ENCODE data around the gene CCDC149.

CCDC149 gene

DNA sequence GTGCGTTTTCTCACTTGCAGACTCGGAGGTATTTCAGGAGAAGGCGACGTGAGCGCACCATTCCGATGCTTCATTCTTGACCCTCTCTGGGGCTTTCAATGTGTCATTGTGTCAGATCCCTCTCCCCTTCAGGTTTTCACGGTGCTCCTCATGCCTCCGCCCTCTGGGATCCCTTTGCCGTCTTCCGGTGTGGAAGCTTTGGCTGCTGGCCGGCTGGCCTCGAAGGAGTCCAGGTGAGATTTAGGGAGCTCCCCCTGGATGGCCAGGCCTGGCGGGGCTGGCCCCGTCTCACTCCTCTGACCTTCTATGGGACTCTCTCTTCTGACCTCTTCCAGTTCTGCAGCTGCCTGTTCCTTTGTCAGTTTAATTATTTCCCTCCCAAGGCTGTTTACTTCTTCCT lies 104.6 kb downstream of the CCDC149 start:
- H3K4me3 ChIP-seq (ENCODE audit: low read length) = no peak overlapping the region
- TF ChIP-seq, protein P1, sequence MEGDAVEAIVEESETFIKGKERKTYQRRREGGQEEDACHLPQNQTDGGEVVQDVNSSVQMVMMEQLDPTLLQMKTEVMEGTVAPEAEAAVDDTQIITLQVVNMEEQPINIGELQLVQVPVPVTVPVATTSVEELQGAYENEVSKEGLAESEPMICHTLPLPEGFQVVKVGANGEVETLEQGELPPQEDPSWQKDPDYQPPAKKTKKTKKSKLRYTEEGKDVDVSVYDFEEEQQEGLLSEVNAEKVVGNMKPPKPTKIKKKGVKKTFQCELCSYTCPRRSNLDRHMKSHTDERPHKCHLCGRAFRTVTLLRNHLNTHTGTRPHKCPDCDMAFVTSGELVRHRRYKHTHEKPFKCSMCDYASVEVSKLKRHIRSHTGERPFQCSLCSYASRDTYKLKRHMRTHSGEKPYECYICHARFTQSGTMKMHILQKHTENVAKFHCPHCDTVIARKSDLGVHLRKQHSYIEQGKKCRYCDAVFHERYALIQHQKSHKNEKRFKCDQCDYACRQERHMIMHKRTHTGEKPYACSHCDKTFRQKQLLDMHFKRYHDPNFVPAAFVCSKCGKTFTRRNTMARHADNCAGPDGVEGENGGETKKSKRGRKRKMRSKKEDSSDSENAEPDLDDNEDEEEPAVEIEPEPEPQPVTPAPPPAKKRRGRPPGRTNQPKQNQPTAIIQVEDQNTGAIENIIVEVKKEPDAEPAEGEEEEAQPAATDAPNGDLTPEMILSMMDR (conservative IDR thresholded peaks at IDR 0.05; ENCODE audit: low read length) = no peak
- no peak for DNase-seq (ENCODE audit: low read depth)

DNA sequence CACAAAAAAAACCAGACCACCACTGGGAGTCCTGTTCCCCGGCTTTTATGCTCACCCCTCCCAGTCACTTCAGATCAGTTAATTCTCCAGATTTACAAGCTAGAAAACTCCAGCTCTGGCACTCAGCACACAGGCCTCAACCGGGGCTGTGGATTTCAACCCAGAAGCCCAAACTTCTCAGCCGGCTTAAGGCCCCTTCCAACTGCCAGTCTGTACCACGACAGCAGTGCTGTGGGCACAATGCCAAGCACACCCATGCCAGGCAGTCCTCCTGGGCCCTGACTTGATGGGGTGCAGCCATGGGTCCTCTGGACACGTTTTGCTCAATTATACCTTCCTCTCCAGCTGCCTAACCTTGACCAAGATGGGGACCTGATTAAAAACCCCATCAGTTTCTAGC lies 105.2 kb downstream of the CCDC149 start:
- no peak for DNase-seq (ENCODE audit: low read depth)
- H3K4me3 ChIP-seq (ENCODE audit: low read length) = no peak overlapping the region
- TF ChIP-seq, protein P1 (conservative IDR thresholded peaks at IDR 0.05; ENCODE audit: low read length) = no peak

DNA sequence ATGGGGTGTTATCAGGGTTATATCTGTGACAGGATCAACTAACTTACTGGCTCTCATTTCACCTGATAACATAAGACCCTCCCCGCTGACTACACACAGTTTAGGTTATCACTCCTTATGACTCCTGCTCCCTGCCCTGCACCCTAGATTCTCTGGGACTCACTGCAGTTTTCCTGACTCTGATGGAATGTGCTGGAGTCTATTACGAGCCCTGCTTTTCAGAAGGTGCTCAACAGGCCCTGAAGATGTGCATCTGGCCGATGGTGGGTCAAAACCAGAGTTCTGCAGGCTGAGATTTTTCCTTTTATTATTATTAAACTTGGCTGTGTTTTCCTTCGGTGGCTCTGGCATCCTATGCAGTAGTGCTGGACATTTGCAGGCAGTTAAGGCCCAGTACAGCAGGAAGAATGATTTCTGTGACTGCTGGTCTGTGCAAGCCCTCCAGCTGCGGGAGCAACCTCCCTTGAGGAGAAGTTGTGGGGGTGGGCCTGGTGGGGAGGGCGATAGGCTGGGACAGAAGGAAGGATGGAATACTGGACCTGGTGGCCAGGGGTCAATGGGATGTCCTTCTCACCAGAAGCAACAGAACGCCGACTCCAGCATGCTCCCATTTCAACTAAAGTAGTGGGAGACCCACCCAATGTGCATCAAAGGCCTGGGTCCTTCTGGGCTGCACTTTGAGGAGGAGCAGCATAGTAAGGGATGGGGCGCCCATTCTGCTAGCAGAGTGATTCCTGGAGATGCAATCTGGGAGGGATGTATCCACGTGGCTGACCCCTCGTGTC lies 106.4 kb downstream of the CCDC149 start:
- no peak overlapping the region for H3K4me3 ChIP-seq (ENCODE audit: low read length)
- TF ChIP-seq, protein P1 (conservative IDR thresholded peaks at IDR 0.05; ENCODE audit: low read length) = no peak
- no peak for DNase-seq (ENCODE audit: low read depth)

DNA sequence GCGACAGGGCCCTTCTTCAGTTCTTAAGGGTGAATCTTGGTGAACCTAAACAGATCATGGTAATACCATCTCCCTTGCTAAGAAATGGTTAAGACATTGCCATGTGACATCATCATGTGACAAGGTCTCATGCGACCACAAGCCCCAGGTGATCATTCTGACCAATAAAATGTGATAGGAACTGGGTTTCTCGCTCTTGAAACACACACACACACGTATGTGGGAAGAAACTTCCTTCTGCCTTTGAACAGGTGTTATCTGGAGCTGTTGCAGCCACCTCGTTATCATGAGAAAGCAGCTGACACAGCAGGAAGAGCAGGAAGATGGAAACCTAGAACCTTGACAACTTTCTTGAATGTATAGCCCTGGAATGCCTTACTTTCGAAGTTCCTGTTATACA lies 107.3 kb downstream of the CCDC149 start:
- TF ChIP-seq, protein P1 (conservative IDR thresholded peaks at IDR 0.05; ENCODE audit: low read length) = no peak
- DNase-seq (ENCODE audit: low read depth) = no peak
- H3K4me3 ChIP-seq (ENCODE audit: low read length) = no peak overlapping the region

DNA sequence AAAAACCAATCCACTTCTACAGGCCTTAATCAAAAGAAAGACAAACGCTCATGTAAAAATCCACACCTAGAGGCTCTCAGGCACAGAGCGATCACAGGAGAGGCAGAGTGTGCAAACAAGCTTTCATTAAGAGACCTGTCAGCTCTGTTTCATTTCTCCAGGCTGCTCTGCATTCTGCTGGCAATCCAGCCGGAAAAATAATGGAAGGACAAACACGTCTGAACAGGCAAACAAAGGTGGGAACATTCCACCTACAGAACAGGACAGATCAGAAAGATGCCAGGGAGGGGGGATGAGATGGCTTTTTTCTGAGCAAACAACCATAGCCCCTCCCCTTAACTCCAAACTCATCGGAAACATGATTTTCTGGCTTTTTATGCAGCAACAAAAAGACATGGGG lies 107.8 kb downstream of the CCDC149 start:
- no peak for DNase-seq (ENCODE audit: low read depth)

DNA sequence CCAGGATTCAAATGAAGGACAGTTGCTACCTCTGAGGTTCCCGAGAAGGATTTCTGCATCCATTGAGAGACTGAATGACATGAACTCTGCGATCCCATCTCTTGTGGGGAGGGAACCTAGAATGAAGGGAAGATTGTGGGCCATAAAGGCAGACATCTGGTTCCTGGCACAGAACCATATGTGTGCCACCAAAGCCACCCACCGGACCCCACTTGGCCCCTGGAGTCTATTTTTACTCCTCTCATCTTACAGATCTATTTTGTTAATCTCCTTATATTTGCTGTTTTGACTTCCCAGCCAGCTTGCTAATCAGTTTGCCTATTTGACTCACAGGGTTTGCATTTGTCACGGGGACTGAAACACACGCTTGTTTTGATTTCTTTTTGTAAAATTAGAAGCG lies 110.2 kb downstream of the CCDC149 start:
- TF ChIP-seq, protein P1 (conservative IDR thresholded peaks at IDR 0.05; ENCODE audit: low read length) = no peak
- no peak for DNase-seq (ENCODE audit: low read depth)
- no peak overlapping the region for H3K4me3 ChIP-seq (ENCODE audit: low read length)

More for the DNA sequence above, 107.8 kb downstream of the CCDC149 start:
- TF ChIP-seq, protein P1 (conservative IDR thresholded peaks at IDR 0.05; ENCODE audit: low read length) = no peak
- H3K4me3 ChIP-seq (ENCODE audit: low read length) = no peak overlapping the region

DNA sequence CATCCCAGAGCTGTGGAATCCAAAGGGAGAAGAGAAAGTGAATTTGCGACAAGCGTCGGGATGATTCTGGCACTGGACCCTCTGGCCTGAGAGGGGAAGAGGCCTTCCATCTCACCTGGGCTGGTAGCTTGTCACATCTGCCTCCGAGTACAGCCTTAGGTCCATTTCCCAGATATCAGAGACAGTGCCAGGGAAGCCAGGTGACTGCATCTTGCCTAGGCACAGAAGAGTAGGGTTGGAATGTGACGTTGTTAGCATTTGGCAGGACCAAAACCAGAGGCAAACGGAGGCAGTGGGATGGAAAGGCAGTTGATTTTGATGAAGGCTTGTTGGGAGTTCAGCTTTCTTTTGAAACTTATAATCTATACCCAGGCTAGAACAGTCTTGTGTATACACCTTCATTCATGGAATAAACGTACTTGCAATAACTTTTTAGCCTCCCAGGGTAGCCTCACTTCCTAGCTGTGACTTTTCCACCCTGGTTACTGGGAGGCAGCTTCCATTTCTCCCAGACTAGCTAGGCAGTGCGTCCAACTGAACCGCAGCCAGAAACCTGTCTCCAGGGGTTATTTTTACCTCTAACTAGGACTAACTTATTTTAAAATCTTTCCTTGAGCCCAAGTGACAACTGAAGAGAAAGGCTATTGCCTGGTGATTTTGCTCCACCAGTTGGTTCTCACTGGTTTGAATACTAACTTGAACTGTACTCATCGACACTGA lies 111.5 kb downstream of the CCDC149 start:
- no peak for DNase-seq (ENCODE audit: low read depth)
- TF ChIP-seq, protein P1 (conservative IDR thresholded peaks at IDR 0.05; ENCODE audit: low read length) = no peak
- H3K4me3 ChIP-seq (ENCODE audit: low read length) = no peak overlapping the region
